HG03060 (cell line): ENCODE results near the gene AFF1.
"Not testable (repeated sequence)": the region's sequence is repeated elsewhere in the genome, so short reads cannot be mapped to it uniquely, and the experiment has no call there.

Source experiments
- ATAC-seq: cut with Tn5 transposase; IDR thresholded peaks from one replicate; pipeline ENCODE4 v1.9.1; 2021; ENCODE audit warnings: low read depth, moderate number of reproducible peaks; ENCODE audit not compliant: unreplicated experiment

AFF1 gene

GRCh38 chr4:87128006-87128705 is 193.3 kb downstream of the AFF1 start:
- no peak for ATAC-seq

- ATAC-seq, result no peak
Observed at GRCh38 chr4:87129681-87130080, 194.9 kb downstream of the AFF1 start.

GRCh38 chr4:87130985-87131703 is 196.3 kb downstream of the AFF1 start:
- no peak for ATAC-seq

GRCh38 chr4:87132035-87132434 is 197.2 kb downstream of the AFF1 start:
- no peak for ATAC-seq

GRCh38 chr4:87133183-87133582 is 198.4 kb downstream of the AFF1 start:
- no peak for ATAC-seq

GRCh38 chr4:87134122-87134521 is 199.3 kb downstream of the AFF1 start:
- ATAC-seq, result no peak

- no peak for ATAC-seq
Observed at GRCh38 chr4:87141428-87141827, 206.6 kb downstream of the AFF1 start.

- ATAC-seq, result no peak
Observed at GRCh38 chr4:87144356-87144755, 209.5 kb downstream of the AFF1 start.

GRCh38 chr4:87145934-87146333 is 211.1 kb downstream of the AFF1 start:
- not testable (repeated sequence) for ATAC-seq

- ATAC-seq, result no peak
Observed at GRCh38 chr4:87147116-87147515, 212.3 kb downstream of the AFF1 start.

GRCh38 chr4:87150498-87151261 is 215.9 kb downstream of the AFF1 start:
- peak; percentile 56 for ATAC-seq

GRCh38 chr4:87151730-87152129 is 216.9 kb downstream of the AFF1 start:
- no peak for ATAC-seq

GRCh38 chr4:87152310-87153041 is 217.7 kb downstream of the AFF1 start:
- ATAC-seq, result no peak

GRCh38 chr4:87153078-87153870 is 218.5 kb downstream of the AFF1 start:
- ATAC-seq, result no peak

GRCh38 chr4:87165892-87166291 is 231.1 kb downstream of the AFF1 start:
- ATAC-seq, result no peak

- no peak for ATAC-seq
Observed at GRCh38 chr4:87166296-87166854, 231.6 kb downstream of the AFF1 start.

- no peak for ATAC-seq
Observed at GRCh38 chr4:87171944-87172343, 237.1 kb downstream of the AFF1 start.

GRCh38 chr4:87174672-87175071 is 239.9 kb downstream of the AFF1 start:
- ATAC-seq, result no peak

GRCh38 chr4:87179751-87180150 is 244.9 kb downstream of the AFF1 start:
- no peak for ATAC-seq

- no peak for ATAC-seq
Observed at GRCh38 chr4:87180767-87181166, 246.0 kb downstream of the AFF1 start.
